Measurements from ENCODE around the gene IP6K2. TPM values are rescaled to one million over a fixed set of nuclear protein-coding genes. Genes with fewer than 3 reads are reported as not detected.

IP6K2 gene
- total RNA-seq, 1 donor from 2014 or later, result 212 TPM

- H3K27me3 Mint-ChIP-seq, result no peaks in the 10 kb centered on the region
- H3K36me3 Mint-ChIP-seq (ENCODE audit: insufficient read depth), result peaks cover 2% of the 10 kb centered on the region
- no peaks in the 10 kb centered on the region for H3K9me3 Mint-ChIP-seq (ENCODE audit: low read depth)
- no peak overlapping the region for H3K4me3 Mint-ChIP-seq (ENCODE audit: low read depth)
- peaks cover 4% of the 10 kb centered on the region for H3K4me1 Mint-ChIP-seq (ENCODE audit: low read depth)
- no peak overlapping the region for H3K27ac Mint-ChIP-seq
- no peak for DNase-seq (ENCODE audit: low spot score, unreplicated experiment)
- TF ChIP-seq CTCF (IDR thresholded peaks at IDR 0.05; ENCODE audit: unreplicated experiment), result no peak
Observed at GRCh38 chr3:48648188-48648850, 68.7 kb downstream of the IP6K2 start.

- Mint-ChIP-seq H3K9me3 (ENCODE audit: low read depth) (no peaks in the 10 kb centered on the region), H3K4me1 (ENCODE audit: low read depth) (peaks cover 4% of the 10 kb centered on the region), H3K4me3 (ENCODE audit: low read depth) (no peak overlapping the region), H3K36me3 (ENCODE audit: insufficient read depth) (peaks cover 2% of the 10 kb centered on the region), H3K27ac (no peak overlapping the region), H3K27me3 (no peaks in the 10 kb centered on the region)
- DNase-seq (ENCODE audit: low spot score, unreplicated experiment), result no peak
- no peak for TF ChIP-seq CTCF (IDR thresholded peaks at IDR 0.05; ENCODE audit: unreplicated experiment)
Observed at GRCh38 chr3:48647714-48648113, 69.3 kb downstream of the IP6K2 start.

GRCh38 chr3:48644898-48645760 is 71.9 kb downstream of the IP6K2 start:
- Mint-ChIP-seq H3K36me3 (ENCODE audit: insufficient read depth) (peaks cover 2% of the 10 kb centered on the region), H3K27ac (no peak overlapping the region), H3K27me3 (no peaks in the 10 kb centered on the region), H3K4me1 (ENCODE audit: low read depth) (no peaks in the 10 kb centered on the region), H3K4me3 (ENCODE audit: low read depth) (no peak overlapping the region), H3K9me3 (ENCODE audit: low read depth) (no peaks in the 10 kb centered on the region)
- TF ChIP-seq CTCF (IDR thresholded peaks at IDR 0.05; ENCODE audit: unreplicated experiment), result no peak
- no peak for DNase-seq (ENCODE audit: low spot score, unreplicated experiment)

- no peak overlapping the region for H3K4me3 Mint-ChIP-seq (ENCODE audit: low read depth)
- no peak for DNase-seq (ENCODE audit: low spot score, unreplicated experiment)
- H3K4me1 Mint-ChIP-seq (ENCODE audit: low read depth), result no peaks in the 10 kb centered on the region
- no peaks in the 10 kb centered on the region for H3K9me3 Mint-ChIP-seq (ENCODE audit: low read depth)
- H3K27me3 Mint-ChIP-seq, result peaks cover 3% of the 10 kb centered on the region
- H3K27ac Mint-ChIP-seq, result no peak overlapping the region
- peaks cover 5% of the 10 kb centered on the region for H3K36me3 Mint-ChIP-seq (ENCODE audit: insufficient read depth)
- no peak for TF ChIP-seq CTCF (IDR thresholded peaks at IDR 0.05; ENCODE audit: unreplicated experiment)
Observed at GRCh38 chr3:48642605-48643004, 74.4 kb downstream of the IP6K2 start.

- Mint-ChIP-seq H3K27ac (no peak overlapping the region), H3K4me3 (ENCODE audit: low read depth) (no peak overlapping the region), H3K9me3 (ENCODE audit: low read depth) (no peaks in the 10 kb centered on the region), H3K4me1 (ENCODE audit: low read depth) (peaks cover 5% of the 10 kb centered on the region), H3K36me3 (ENCODE audit: insufficient read depth) (peaks cover 5% of the 10 kb centered on the region), H3K27me3 (peaks cover 7% of the 10 kb centered on the region)
- no peak for TF ChIP-seq CTCF (IDR thresholded peaks at IDR 0.05; ENCODE audit: unreplicated experiment)
- no peak for DNase-seq (ENCODE audit: low spot score, unreplicated experiment)
Observed at GRCh38 chr3:48641396-48641795, 75.6 kb downstream of the IP6K2 start.

All from progenitor cell of endocrine pancreas (in vitro differentiated cells).